ENCODE data around the gene FNDC3B. TPM values are rescaled to one million over a fixed set of nuclear protein-coding genes. Genes with fewer than 3 reads are reported as not detected.

The FNDC3B gene
- total and polyA plus RNA-seq, 2 donors (not counting 1 experiment from before 2014, with no cell fraction given) = 1.2 to 9.2 TPM

DNA sequence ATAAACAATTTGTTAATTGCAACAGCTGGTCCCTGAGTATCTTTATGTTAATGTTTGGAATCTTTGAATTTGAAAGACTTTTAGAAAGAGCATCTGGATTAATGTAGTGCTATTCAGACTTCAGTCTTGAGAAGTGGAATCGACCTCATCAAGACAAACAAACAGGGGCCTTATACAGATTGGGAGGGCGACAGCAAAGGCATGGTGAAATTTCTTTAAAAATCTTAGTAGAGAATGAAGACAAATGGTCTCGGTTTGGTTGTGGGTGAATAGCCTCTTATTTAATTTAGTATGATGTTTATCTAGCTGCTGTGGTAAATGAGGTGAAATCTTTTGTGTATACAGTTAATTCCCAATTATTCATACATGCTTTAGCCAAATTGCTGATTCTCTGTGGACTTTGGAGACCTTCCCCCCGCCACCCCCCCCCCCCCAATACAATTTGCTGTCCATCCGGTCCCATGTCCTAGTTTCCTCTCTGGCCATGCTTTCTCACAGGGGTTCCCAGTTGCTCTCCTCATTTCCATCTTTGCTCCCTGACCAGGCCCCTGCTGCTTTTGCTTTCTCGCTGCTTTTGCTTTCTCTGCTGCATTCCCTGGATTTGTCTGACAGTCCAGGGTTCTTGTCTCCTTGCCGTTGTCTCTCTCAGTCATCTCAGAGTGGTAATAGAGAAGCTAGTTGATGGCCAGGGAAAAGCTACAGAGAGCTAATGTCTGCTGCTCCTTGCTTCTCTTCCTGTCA is 135.3 kb downstream of the FNDC3B start:
- no peak overlapping the region for H3K4me2 ChIP-seq (replicated peaks; ENCODE audit: low read depth, low read length, poor library complexity, severe bottlenecking)
- no peak overlapping the region for H3K4me3 ChIP-seq (ENCODE audit: control extremely low read depth in 1 of 5, extremely low read depth in 1 of 5, insufficient read depth in 1 of 5, low read depth in 2 of 5, low read length in 4 of 5)
- H3K27ac ChIP-seq (ENCODE audit: low read length in 2 of 2) = no peak overlapping the region
- ChIA-PET CTCF (no interaction called here), POLR2A (no interaction called here)
- no peaks in the 10 kb centered on the region for H3K27me3 Mint-ChIP-seq
- no peaks in the 10 kb centered on the region for H3K27me3 ChIP-seq (replicated peaks in 1 of 4; ENCODE audit: control extremely low read depth in 1 of 4, control insufficient read depth in 3 of 4, insufficient read depth in 4 of 4, low read length in 3 of 4)
- no peaks in the 10 kb centered on the region for H3K9me3 Mint-ChIP-seq (ENCODE audit: insufficient read depth)
- H2AFZ ChIP-seq (ENCODE audit: insufficient read depth, low read depth, low read length, poor library complexity, severe bottlenecking) = no peak overlapping the region
- no peak overlapping the region for H3K27ac Mint-ChIP-seq
- no peaks in the 10 kb centered on the region for H3K36me3 ChIP-seq (replicated peaks in 1 of 2; ENCODE audit: control extremely low read depth in 1 of 2, control insufficient read depth in 1 of 2, extremely low read depth in 1 of 2, insufficient read depth in 2 of 2, low read length in 1 of 2)
- no peak overlapping the region for H3K4me3 Mint-ChIP-seq
- intact Hi-C loops (cut with micrococcal nuclease) = no loop called here
- H3K9me3 ChIP-seq (ENCODE audit: control extremely low read depth in 1 of 3, control insufficient read depth in 2 of 3, insufficient read depth in 1 of 3, low read length in 2 of 3) = peaks cover 0 to 3% (median 0%) of the 10 kb centered on the region in 3 donors
- TF ChIP-seq, protein P1, sequence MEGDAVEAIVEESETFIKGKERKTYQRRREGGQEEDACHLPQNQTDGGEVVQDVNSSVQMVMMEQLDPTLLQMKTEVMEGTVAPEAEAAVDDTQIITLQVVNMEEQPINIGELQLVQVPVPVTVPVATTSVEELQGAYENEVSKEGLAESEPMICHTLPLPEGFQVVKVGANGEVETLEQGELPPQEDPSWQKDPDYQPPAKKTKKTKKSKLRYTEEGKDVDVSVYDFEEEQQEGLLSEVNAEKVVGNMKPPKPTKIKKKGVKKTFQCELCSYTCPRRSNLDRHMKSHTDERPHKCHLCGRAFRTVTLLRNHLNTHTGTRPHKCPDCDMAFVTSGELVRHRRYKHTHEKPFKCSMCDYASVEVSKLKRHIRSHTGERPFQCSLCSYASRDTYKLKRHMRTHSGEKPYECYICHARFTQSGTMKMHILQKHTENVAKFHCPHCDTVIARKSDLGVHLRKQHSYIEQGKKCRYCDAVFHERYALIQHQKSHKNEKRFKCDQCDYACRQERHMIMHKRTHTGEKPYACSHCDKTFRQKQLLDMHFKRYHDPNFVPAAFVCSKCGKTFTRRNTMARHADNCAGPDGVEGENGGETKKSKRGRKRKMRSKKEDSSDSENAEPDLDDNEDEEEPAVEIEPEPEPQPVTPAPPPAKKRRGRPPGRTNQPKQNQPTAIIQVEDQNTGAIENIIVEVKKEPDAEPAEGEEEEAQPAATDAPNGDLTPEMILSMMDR (IDR thresholded peaks at IDR 0.05) = no peak
- TF ChIP-seq EZH2 (IDR thresholded peaks at IDR 0.05; ENCODE audit: borderline replicate concordance, insufficient read depth, low read depth, low read length, poor library complexity, severe bottlenecking) = no peak
- no peak for ATAC-seq (ENCODE audit: low read depth)
- no peaks in the 10 kb centered on the region for H4K20me1 ChIP-seq (ENCODE audit: control insufficient read depth, insufficient read depth, low read length, poor library complexity, severe bottlenecking)
- H3K79me2 ChIP-seq (ENCODE audit: control insufficient read depth, insufficient read depth, low read length) = no peaks in the 10 kb centered on the region
- DNase-seq = no peak
- no peaks in the 10 kb centered on the region for H3K4me1 ChIP-seq (ENCODE audit: control insufficient read depth in 2 of 2, insufficient read depth in 2 of 2, low read length in 2 of 2)
- no peaks in the 10 kb centered on the region for H3K4me1 Mint-ChIP-seq
- H3K9ac ChIP-seq (ENCODE audit: low read length) = no peak overlapping the region
- 94% methylated on average over 6 of the region's 7 CpGs for WGBS (ENCODE audit: insufficient coverage)

GRCh38 chr3:172175254-172175599 is 135.8 kb downstream of the FNDC3B start:
- WGBS (ENCODE audit: insufficient coverage) = no CpG with 5 or more reads among the region's 3 CpGs
- Histone ChIP-seq H3K9ac (ENCODE audit: low read length) (no peak overlapping the region), H3K4me2 (replicated peaks; ENCODE audit: low read depth, low read length, poor library complexity, severe bottlenecking) (no peak overlapping the region), H3K27me3 (replicated peaks in 1 of 4; ENCODE audit: control extremely low read depth in 1 of 4, control insufficient read depth in 3 of 4, insufficient read depth in 4 of 4, low read length in 3 of 4) (no peaks in the 10 kb centered on the region), H3K79me2 (ENCODE audit: control insufficient read depth, insufficient read depth, low read length) (no peaks in the 10 kb centered on the region), H3K9me3 (ENCODE audit: control extremely low read depth in 1 of 3, control insufficient read depth in 2 of 3, insufficient read depth in 1 of 3, low read length in 2 of 3) (peaks cover 0 to 3% (median 0%) of the 10 kb centered on the region in 3 donors), H2AFZ (ENCODE audit: insufficient read depth, low read depth, low read length, poor library complexity, severe bottlenecking) (no peak overlapping the region), H3K36me3 (replicated peaks in 1 of 2; ENCODE audit: control extremely low read depth in 1 of 2, control insufficient read depth in 1 of 2, extremely low read depth in 1 of 2, insufficient read depth in 2 of 2, low read length in 1 of 2) (no peaks in the 10 kb centered on the region), H3K4me3 (ENCODE audit: control extremely low read depth in 1 of 5, extremely low read depth in 1 of 5, insufficient read depth in 1 of 5, low read depth in 2 of 5, low read length in 4 of 5) (no peak overlapping the region), H4K20me1 (ENCODE audit: control insufficient read depth, insufficient read depth, low read length, poor library complexity, severe bottlenecking) (no peaks in the 10 kb centered on the region), H3K27ac (ENCODE audit: low read length in 2 of 2) (no peak overlapping the region), H3K4me1 (ENCODE audit: control insufficient read depth in 2 of 2, insufficient read depth in 2 of 2, low read length in 2 of 2) (no peaks in the 10 kb centered on the region)
- no peak overlapping the region for H3K27ac Mint-ChIP-seq
- POLR2A ChIA-PET = no interaction called here
- no peak for TF ChIP-seq EZH2 (IDR thresholded peaks at IDR 0.05; ENCODE audit: borderline replicate concordance, insufficient read depth, low read depth, low read length, poor library complexity, severe bottlenecking)
- TF ChIP-seq, protein P1 (IDR thresholded peaks at IDR 0.05) = no peak
- H3K4me1 Mint-ChIP-seq = no peaks in the 10 kb centered on the region
- H3K27me3 Mint-ChIP-seq = no peaks in the 10 kb centered on the region
- ATAC-seq (ENCODE audit: low read depth) (no peak), DNase-seq (no peak)
- CTCF ChIA-PET = no interaction called here
- no peaks in the 10 kb centered on the region for H3K9me3 Mint-ChIP-seq (ENCODE audit: insufficient read depth)
- intact Hi-C loops (cut with micrococcal nuclease) = no loop called here
- H3K4me3 Mint-ChIP-seq = no peak overlapping the region

Measured in B cell (primary cell).